Astrocyte (in vitro differentiated cells and primary cell): ENCODE results near the gene UNC5B.

Source experiments
- CTCF ChIP-seq: IDR thresholded peaks from 2 replicates; pipeline ENCODE4 v1.5.1; 2011; ENCODE audit warnings: low read depth, mild to moderate bottlenecking, inconsistent platforms, low read length, moderate library complexity; ENCODE audit not compliant: insufficient read depth
- EZH2 ChIP-seq: IDR thresholded peaks from 2 replicates; pipeline ENCODE4 v1.6.1; 2012; ENCODE audit warnings: mild to moderate bottlenecking, low read length, inconsistent platforms; ENCODE audit not compliant: insufficient read depth

- TF ChIP-seq CTCF (no peak), EZH2 (no peak)
Measured at GRCh38 chr10:71343392-71343773, 131.0 kb downstream of the UNC5B start.
